ENCODE results near the gene RPAIN. TPM values are rescaled to one million over a fixed set of nuclear protein-coding genes. Genes with fewer than 3 reads are reported as not detected.

RPAIN gene
- total RNA-seq = 74.6 TPM

- no peak for FAIRE-seq
Measured at GRCh38 chr17:5419959-5420653, at the start of gene RPAIN. Gene RPAIN (plus strand): TSS chr17:5420182. CDS start chr17:5420211, 29 bp downstream.

DNA sequence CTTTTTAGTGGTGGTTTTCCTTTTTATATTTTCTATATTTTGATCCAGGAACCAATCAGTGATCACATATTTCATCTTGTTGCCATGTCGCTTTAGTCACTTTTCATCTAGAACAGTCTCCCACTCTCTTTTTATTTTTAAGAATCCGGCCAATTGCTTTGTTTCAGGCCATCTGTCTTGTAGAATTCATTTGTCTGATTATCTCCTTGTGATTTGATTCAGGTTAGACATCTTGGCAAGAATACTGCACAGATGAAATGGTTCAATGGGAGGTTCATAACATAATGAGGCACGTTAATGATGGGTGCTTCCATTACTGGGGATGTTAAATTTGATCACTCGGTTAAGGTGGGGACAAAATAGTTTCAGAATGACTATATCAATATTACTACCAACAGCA, 49.6 kb upstream of the RPAIN start:
- no peak for FAIRE-seq
- no peak for DNase-seq (ENCODE audit: low spot score in 2 of 2)

More at GRCh38 chr17:5419959-5420653, at the start of gene RPAIN:
- DNase-seq (ENCODE audit: low spot score in 2 of 2) = peak; percentile 72 to 79

DNA sequence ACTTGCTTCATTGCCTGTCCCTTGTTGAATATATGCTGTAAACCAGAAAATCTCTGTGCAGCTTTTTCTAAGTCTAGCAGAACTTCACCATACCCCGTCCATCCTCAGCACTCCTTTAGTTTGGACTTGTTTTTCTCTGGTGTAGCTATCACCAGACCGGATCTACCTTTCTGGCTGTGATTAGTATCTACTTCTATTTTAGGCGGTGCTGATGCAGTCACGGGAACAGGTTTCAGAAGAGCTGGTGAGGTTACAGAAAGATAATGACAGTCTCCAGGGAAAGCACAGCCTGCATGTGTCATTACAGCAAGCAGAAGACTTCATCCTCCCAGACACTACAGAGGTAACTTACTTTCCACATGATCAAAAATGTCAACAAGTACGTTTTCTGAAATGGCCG, 46.9 kb upstream of the RPAIN start:
- FAIRE-seq (no peak), DNase-seq (ENCODE audit: low spot score in 2 of 2) (no peak)

DNA sequence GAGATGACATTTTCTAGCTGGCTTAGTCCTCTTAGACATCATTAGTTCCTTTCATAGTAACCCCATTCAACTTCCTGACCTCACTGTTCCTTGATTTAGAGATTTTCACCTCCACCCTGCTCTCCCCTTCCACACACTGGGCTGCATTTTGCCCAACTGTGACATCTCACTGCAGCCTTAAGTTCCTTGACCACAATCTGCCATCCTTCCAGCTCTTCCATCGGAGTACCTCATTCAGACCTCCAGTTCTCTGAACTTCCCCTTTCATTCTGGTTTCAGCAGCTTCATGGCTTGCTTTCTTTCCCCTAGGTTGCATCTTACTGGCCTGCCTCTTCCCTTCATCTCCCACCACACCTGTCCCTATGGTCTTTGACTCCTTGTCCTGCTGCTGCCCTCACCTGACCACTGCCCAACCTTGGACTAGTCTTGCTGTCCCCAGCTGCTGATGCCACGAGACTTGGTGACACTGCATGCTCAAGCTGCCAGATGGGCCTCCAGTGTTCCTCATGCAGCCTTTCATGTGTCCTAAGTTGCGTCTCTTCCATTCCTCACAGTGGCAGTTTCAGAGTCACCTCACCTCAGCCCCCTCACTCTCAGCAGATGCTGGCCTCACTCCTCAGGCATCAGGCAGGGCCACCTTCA, 41.3 kb upstream of the RPAIN start:
- FAIRE-seq = no peak
- DNase-seq (ENCODE audit: low spot score in 2 of 2) = no peak

DNA sequence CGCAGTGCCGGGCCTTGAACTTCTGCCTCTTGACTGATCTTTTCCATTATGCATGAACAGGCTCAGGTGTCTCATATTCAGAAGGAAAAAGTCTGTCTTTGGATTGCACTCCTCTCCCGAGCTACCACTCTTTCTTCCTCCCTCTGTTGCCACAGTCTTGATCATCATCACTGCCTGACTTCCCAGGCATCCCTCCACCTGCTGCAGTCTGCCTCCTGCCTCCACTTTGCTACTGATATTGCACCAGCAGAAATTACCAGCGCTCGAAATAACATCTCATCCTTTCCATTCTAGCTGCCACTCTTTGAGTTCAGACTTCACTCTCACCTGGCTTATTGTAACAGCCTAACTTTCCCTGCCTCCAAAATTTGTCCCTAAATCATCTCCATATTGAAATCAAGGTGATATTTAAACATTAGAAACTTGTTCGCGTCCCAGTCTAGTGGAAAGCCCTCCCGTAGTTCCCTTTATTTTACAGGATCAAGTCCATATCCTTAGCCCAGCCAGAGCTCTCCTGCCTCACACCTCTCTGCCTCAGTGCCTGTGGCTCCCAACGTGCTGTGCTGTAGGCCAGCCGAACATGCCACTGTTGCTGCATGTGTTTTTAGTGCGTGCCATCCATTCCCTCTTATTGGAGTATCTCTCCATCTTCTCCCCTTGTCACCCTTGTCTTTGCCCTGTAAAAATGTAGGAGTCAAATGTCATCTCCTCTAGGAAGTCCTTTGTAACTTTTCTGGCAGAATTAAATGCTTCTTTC, 40.5 kb upstream of the RPAIN start:
- no peak for FAIRE-seq
- no peak for DNase-seq (ENCODE audit: low spot score in 2 of 2)

DNA sequence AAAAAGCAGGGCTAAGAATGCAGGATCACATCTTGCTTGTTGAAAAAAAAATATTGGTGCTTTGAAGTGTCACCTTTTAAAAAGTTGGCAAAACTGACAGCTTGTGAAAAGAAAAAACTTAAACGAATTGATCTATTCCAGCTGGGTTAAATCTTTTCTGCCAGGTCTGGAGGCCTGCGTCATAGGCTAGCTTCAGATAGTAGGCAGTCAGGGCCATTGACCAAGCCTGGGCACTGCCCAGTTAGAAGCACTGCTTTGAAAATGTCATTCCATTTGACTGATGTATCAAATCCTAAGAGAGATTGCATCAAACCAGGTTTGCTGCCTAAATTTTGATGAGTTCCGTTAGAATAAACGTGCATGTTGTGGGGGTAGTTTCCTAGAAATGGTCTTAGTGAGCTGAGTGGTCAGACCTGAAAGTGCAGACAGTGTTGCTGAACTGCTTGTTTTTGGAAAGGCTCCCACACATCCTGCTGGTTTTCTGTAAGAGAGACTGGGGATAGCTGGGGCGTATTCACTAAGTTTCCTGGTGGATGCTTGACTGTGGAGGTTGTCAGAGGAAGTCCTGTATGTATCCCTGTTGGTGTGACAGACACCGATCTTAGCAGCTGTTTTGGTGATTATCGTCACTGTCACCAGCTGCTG, 39.4 kb upstream of the RPAIN start:
- no peak for DNase-seq (ENCODE audit: low spot score in 2 of 2)

GRCh38 chr17:5381542-5381941, 38.4 kb upstream of the RPAIN start:
- FAIRE-seq (no peak), DNase-seq (ENCODE audit: low spot score in 2 of 2) (no peak)

More for the DNA sequence above, 39.4 kb upstream of the RPAIN start:
- FAIRE-seq = no peak

GRCh38 chr17:5391678-5392077, 28.3 kb upstream of the RPAIN start:
- DNase-seq (ENCODE audit: low spot score in 2 of 2) = no peak
- FAIRE-seq = no peak

DNA sequence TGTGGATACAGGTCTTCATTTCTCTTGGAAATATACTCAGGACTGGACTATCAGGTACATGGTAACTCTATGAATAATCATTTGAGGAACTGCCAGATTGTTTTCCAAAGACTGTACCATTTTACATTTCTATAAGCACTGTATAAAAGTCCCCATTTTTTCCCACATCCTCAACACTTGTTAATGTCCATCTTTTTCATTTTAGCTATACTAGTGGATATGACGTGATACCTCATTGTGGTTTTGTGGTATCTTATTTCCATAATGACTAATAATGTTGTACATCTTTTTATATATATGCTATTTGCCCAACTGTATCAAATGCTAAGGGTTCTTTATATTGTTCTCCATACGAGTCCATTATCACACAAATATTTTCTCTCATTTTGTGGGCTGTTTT, 23.4 kb upstream of the RPAIN start:
- DNase-seq (ENCODE audit: low spot score in 2 of 2) (no peak), FAIRE-seq (no peak)

- DNase-seq (ENCODE audit: low spot score in 2 of 2) (no peak), FAIRE-seq (no peak)
Measured at GRCh38 chr17:5399767-5400166, 20.2 kb upstream of the RPAIN start.

GRCh38 chr17:5405400-5405799, 14.6 kb upstream of the RPAIN start:
- FAIRE-seq = no peak
- no peak for DNase-seq (ENCODE audit: low spot score in 2 of 2)

- no peak for FAIRE-seq
- no peak for DNase-seq (ENCODE audit: low spot score in 2 of 2)
Measured at GRCh38 chr17:5408186-5408585, 11.8 kb upstream of the RPAIN start.

- FAIRE-seq (no peak), DNase-seq (ENCODE audit: low spot score in 2 of 2) (no peak)
Measured at GRCh38 chr17:5410594-5411272, 9.2 kb upstream of the RPAIN start.

DNA sequence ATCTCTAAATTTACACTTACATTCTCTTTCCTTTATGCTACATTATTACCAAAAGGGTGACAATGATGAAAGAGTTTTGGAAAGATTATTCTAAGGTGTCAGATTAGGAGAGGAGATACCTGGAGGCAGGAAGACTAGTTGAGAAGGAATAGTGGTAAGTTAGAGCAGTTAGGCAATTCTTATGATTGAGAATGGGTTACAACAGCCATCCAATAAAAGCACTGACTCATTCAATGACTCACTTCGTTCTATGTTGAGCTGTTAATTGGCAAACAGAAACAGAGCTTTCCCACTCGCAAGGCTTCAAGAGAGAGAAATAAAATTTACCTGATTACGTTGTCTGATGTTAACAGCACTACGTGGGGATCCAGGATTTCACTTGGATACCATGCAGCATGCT, 6.3 kb upstream of the RPAIN start:
- FAIRE-seq = no peak

DNA sequence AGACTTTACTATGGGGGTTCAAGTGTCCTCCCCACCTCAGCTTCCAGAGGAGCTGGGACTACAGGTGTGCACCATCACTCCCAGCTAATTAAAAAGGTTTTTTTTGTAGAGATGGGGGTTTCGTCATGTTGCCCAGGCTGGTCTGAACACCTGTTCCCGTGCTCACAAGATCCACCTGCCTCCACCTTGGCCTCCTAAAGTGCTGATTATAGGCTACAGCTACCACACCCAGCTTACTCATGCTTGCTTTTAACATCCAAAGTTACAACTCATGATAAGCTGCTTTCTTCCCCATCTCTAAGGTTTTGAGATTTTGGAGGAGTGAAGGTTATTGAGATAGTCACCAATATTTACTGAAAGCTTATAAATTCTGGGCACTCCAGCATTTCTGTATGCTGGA, 3.1 kb upstream of the RPAIN start:
- DNase-seq (ENCODE audit: low spot score in 2 of 2) = no peak
- no peak for FAIRE-seq

More for the DNA sequence above, 6.3 kb upstream of the RPAIN start:
- no peak for DNase-seq (ENCODE audit: low spot score in 2 of 2)

DNA sequence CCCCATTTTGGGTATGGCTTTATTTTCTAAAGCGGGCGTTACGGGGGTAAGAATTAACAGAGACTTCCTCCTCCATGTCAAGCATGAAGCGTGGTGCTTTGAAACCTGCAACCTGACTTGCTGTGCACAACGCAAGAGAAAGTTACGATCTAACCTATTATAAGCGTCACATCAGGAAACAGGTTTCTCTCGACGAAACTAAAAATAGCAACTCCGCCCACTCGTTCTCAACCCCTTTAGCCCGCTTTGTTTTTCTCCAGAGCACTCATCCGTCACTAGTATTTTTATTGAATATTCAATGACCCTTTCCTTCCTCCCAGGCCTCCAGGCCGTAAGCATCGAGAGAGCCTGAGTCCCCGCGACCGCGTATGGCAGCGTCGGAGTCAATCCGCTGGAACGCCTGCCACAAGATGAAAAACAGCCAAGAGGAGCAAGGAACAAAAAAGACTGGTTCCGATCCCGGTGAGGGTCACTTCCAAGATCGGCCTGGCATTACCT, 1.1 kb upstream of the RPAIN start:
- DNase-seq (ENCODE audit: low spot score in 2 of 2) (no peak), FAIRE-seq (no peak)

GRCh38 chr17:5419356-5419958, 525 bp upstream of the RPAIN start, which contains the start of gene NUP88:
Gene NUP88 (minus strand): TSS chr17:5419662. CDS start chr17:5419650, 12 bp downstream.
- DNase-seq (ENCODE audit: low spot score in 2 of 2) (peak; percentile 86 to 96), FAIRE-seq (peak; percentile 78)

- DNase-seq (ENCODE audit: low spot score in 2 of 2) (no peak), FAIRE-seq (no peak)
Measured at GRCh38 chr17:5422505-5422904, 2.5 kb downstream of the RPAIN start.

DNA sequence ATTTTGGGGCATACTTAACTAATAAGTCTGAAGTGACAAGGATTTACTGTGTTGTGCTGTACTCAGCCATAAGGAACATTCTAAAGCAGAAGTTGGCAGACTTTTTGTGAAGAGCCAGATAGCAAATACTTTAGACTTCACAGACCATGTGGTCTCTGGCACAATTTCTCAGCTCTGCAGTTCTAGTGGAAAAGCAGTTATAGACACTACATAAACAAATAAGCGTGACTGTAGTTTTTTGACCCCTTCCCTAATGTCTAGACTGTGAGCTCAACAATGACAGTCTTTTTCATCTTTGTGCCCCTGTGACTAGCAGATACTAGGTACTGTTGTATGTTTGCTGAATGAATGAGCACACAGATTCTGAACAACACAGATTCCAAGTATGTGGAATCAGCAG, 4.9 kb downstream of the RPAIN start:
- FAIRE-seq (no peak), DNase-seq (ENCODE audit: low spot score in 2 of 2) (no peak)

DNA sequence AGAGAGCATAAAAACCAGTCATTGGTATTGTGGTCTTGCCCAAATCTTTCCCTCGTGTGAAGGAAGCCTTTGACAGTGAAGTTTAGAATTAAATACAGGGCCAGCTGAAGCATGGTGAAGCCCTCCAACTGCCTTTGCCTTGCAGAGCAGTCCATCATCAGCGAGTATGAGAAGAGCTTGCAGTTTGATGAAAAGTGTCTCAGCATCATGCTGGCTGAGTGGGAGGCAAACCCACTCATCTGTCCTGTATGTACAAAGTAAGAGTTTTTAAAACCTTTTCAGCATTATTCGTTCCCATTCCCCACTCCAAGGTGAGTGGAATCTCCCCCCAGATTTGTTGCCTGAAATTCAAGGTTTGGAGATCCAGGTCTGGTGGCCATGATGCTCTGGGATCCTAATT, 5.8 kb downstream of the RPAIN start:
- no peak for DNase-seq (ENCODE audit: low spot score in 2 of 2)
- FAIRE-seq = no peak

All from frontal cortex (tissue), 4 donors.